Adrenal gland (tissue), 5 donors: Measurements from ENCODE around the gene ROCK2.

ENCODE experiments used
- POLR2A ChIP-seq, 2 donors: fragments of 450-650 bp; IDR thresholded peaks; one replicate each; pipeline ENCODE4 v1.6.1; 2017; ENCODE audit warnings: antibody characterized with exemption in 2 of 2, mild to moderate bottlenecking in 2 of 2, moderate library complexity in 1 of 2
- TF ChIP-seq, protein P1 (sequence below), 6 experiments: fragments of 450-650 bp in 4 of 6; fragments of 200-600 bp in 2 of 6; sonication (generic) in 1 of 6; IDR thresholded peaks; 1 replicate in 5 of 6; 2 replicates in 1 of 6; pipeline versions ENCODE4 v1.5.1 to v1.8.0; 2016 to 2021; ENCODE audit warnings: antibody characterized with exemption in 6 of 6, mild to moderate bottlenecking in 2 of 6, moderate library complexity in 1 of 6
- donor health status: DM: no; HTN: no; CAD: no.

GRCh38 chr2:11166476-11166875 is 178.0 kb downstream of the ROCK2 start:
- TF ChIP-seq, protein P1, sequence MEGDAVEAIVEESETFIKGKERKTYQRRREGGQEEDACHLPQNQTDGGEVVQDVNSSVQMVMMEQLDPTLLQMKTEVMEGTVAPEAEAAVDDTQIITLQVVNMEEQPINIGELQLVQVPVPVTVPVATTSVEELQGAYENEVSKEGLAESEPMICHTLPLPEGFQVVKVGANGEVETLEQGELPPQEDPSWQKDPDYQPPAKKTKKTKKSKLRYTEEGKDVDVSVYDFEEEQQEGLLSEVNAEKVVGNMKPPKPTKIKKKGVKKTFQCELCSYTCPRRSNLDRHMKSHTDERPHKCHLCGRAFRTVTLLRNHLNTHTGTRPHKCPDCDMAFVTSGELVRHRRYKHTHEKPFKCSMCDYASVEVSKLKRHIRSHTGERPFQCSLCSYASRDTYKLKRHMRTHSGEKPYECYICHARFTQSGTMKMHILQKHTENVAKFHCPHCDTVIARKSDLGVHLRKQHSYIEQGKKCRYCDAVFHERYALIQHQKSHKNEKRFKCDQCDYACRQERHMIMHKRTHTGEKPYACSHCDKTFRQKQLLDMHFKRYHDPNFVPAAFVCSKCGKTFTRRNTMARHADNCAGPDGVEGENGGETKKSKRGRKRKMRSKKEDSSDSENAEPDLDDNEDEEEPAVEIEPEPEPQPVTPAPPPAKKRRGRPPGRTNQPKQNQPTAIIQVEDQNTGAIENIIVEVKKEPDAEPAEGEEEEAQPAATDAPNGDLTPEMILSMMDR (IDR thresholded peaks at IDR 0.05): no peak
- no peak for TF ChIP-seq POLR2A (IDR thresholded peaks at IDR 0.05)
